Measurements from ENCODE around the gene CHMP2B. TPM values are rescaled to one million over a fixed set of nuclear protein-coding genes. Genes with fewer than 3 reads are reported as not detected.

Gene CHMP2B
- total and polyA plus RNA-seq, 2 experiments from 2014 or later, result 45.1 to 130 TPM

DNA sequence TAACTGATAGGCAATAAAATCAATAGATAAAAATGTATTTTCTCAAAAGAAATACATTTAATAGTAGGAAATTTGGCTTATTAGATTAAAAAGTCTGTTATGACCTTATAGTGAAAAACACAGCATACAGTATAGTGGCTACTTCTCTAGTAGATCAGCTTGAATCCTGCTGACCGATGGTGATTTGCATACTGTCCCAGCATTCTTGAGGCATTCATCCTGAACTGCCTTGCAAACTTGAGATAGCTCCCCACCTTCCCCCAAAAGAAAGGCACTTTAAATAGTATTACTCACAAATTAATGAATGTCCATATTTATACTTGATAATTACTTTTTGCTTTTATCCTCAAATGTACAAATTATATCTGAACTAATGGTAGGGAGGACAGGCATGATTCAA, 6.7 kb downstream of the CHMP2B start (continued):
- TF ChIP-seq, protein P1, sequence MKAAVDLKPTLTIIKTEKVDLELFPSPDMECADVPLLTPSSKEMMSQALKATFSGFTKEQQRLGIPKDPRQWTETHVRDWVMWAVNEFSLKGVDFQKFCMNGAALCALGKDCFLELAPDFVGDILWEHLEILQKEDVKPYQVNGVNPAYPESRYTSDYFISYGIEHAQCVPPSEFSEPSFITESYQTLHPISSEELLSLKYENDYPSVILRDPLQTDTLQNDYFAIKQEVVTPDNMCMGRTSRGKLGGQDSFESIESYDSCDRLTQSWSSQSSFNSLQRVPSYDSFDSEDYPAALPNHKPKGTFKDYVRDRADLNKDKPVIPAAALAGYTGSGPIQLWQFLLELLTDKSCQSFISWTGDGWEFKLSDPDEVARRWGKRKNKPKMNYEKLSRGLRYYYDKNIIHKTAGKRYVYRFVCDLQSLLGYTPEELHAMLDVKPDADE (IDR thresholded peaks at IDR 0.05), result no peak

DNA sequence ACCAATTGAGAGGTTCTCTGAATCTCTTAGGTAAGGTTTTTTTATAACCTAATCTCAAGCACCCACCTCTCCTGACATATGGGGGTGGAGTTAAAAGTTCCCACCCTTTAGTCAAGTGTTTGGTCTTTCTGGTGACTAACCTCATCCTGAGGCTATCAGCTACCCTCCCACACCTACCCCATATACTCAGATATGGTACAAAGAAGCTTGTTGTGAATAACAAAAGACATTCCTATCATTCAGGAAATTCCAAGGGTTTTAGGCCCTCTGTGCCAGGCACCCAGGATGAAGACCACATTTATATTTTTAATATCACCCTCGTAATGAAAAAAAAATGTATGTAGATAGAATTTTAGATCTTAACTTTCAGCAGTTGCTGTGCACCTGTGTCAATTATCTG, 9.0 kb downstream of the CHMP2B start:
- no peak overlapping the region for H3K27ac Mint-ChIP-seq
- Histone ChIP-seq H2AFZ (no peak overlapping the region), H3K27me3 (ENCODE audit: insufficient read depth) (no peaks in the 10 kb centered on the region), H3K4me2 (no peak overlapping the region), H3K4me1 (ENCODE audit: insufficient read depth) (peaks cover 13% of the 10 kb centered on the region), H4K20me1 (replicated peaks; ENCODE audit: insufficient read depth) (0 out of 2 replicates have a peak, but pooled peaks cover 4% of the 10 kb centered on the region), H3K9me2 (ENCODE audit: insufficient read depth) (peaks cover 4% of the 10 kb centered on the region; the same call in 1 of the 2 replicates), H3F3A (replicated peaks; ENCODE audit: low read depth) (no peaks in the 10 kb centered on the region), H3K4me3 (no peak overlapping the region), H3K27ac (ENCODE audit: low read depth) (no peak overlapping the region), H3K79me2 (replicated peaks; ENCODE audit: insufficient read depth) (peaks cover 97% of the 10 kb centered on the region), H3K36me3 (ENCODE audit: insufficient read depth) (no peaks in the 10 kb centered on the region; the same call in 1 of the 2 replicates)
- ATAC-seq, result no peak; the same call in 2 of the 3 replicates
- H3K4me3 Mint-ChIP-seq, result no peak overlapping the region
- peaks cover 25% of the 10 kb centered on the region for H3K4me1 Mint-ChIP-seq
- peaks cover 4% of the 10 kb centered on the region; the same call in 2 of the 3 replicates for H3K9me3 Mint-ChIP-seq
- peak; percentile 23 for DNase-seq (ENCODE audit: low spot score)
- no peaks in the 10 kb centered on the region for H3K27me3 Mint-ChIP-seq (ENCODE audit: insufficient read depth, low read depth, poor library complexity)
- H3K36me3 Mint-ChIP-seq (ENCODE audit: low read depth), result peaks cover 24% of the 10 kb centered on the region; the same call in 2 of the 3 replicates
- TF ChIP-seq EZH2phosphoT487 (IDR thresholded peaks at IDR 0.05; ENCODE audit: unreplicated experiment) (no peak), ZNF331 (CRISPR knock-in tag; IDR thresholded peaks at IDR 0.05; ENCODE audit: low read depth) (no peak), JUNB (IDR thresholded peaks at IDR 0.05; ENCODE audit: unreplicated experiment) (no peak), NANOG (IDR thresholded peaks at IDR 0.05; ENCODE audit: borderline replicate concordance) (no peak), CREB1 (CRISPR knock-in tag; IDR thresholded peaks at IDR 0.05; ENCODE audit: low read depth) (no peak), STAT1 (IDR thresholded peaks at IDR 0.05; ENCODE audit: unreplicated experiment) (no peak), ZNF114 (CRISPR knock-in tag; IDR thresholded peaks at IDR 0.05) (no peak), POLR2AphosphoS5 (IDR thresholded peaks at IDR 0.05; ENCODE audit: low read depth) (no peak)
- TF ChIP-seq, protein P2, sequence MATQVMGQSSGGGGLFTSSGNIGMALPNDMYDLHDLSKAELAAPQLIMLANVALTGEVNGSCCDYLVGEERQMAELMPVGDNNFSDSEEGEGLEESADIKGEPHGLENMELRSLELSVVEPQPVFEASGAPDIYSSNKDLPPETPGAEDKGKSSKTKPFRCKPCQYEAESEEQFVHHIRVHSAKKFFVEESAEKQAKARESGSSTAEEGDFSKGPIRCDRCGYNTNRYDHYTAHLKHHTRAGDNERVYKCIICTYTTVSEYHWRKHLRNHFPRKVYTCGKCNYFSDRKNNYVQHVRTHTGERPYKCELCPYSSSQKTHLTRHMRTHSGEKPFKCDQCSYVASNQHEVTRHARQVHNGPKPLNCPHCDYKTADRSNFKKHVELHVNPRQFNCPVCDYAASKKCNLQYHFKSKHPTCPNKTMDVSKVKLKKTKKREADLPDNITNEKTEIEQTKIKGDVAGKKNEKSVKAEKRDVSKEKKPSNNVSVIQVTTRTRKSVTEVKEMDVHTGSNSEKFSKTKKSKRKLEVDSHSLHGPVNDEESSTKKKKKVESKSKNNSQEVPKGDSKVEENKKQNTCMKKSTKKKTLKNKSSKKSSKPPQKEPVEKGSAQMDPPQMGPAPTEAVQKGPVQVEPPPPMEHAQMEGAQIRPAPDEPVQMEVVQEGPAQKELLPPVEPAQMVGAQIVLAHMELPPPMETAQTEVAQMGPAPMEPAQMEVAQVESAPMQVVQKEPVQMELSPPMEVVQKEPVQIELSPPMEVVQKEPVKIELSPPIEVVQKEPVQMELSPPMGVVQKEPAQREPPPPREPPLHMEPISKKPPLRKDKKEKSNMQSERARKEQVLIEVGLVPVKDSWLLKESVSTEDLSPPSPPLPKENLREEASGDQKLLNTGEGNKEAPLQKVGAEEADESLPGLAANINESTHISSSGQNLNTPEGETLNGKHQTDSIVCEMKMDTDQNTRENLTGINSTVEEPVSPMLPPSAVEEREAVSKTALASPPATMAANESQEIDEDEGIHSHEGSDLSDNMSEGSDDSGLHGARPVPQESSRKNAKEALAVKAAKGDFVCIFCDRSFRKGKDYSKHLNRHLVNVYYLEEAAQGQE (IDR thresholded peaks at IDR 0.05; ENCODE audit: unreplicated experiment), result no peak
- TF ChIP-seq, protein P3, sequence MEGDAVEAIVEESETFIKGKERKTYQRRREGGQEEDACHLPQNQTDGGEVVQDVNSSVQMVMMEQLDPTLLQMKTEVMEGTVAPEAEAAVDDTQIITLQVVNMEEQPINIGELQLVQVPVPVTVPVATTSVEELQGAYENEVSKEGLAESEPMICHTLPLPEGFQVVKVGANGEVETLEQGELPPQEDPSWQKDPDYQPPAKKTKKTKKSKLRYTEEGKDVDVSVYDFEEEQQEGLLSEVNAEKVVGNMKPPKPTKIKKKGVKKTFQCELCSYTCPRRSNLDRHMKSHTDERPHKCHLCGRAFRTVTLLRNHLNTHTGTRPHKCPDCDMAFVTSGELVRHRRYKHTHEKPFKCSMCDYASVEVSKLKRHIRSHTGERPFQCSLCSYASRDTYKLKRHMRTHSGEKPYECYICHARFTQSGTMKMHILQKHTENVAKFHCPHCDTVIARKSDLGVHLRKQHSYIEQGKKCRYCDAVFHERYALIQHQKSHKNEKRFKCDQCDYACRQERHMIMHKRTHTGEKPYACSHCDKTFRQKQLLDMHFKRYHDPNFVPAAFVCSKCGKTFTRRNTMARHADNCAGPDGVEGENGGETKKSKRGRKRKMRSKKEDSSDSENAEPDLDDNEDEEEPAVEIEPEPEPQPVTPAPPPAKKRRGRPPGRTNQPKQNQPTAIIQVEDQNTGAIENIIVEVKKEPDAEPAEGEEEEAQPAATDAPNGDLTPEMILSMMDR (conservative IDR thresholded peaks at IDR 0.05; ENCODE audit: low read depth in 2 of 2), result no peak
- TF ChIP-seq, protein P4, sequence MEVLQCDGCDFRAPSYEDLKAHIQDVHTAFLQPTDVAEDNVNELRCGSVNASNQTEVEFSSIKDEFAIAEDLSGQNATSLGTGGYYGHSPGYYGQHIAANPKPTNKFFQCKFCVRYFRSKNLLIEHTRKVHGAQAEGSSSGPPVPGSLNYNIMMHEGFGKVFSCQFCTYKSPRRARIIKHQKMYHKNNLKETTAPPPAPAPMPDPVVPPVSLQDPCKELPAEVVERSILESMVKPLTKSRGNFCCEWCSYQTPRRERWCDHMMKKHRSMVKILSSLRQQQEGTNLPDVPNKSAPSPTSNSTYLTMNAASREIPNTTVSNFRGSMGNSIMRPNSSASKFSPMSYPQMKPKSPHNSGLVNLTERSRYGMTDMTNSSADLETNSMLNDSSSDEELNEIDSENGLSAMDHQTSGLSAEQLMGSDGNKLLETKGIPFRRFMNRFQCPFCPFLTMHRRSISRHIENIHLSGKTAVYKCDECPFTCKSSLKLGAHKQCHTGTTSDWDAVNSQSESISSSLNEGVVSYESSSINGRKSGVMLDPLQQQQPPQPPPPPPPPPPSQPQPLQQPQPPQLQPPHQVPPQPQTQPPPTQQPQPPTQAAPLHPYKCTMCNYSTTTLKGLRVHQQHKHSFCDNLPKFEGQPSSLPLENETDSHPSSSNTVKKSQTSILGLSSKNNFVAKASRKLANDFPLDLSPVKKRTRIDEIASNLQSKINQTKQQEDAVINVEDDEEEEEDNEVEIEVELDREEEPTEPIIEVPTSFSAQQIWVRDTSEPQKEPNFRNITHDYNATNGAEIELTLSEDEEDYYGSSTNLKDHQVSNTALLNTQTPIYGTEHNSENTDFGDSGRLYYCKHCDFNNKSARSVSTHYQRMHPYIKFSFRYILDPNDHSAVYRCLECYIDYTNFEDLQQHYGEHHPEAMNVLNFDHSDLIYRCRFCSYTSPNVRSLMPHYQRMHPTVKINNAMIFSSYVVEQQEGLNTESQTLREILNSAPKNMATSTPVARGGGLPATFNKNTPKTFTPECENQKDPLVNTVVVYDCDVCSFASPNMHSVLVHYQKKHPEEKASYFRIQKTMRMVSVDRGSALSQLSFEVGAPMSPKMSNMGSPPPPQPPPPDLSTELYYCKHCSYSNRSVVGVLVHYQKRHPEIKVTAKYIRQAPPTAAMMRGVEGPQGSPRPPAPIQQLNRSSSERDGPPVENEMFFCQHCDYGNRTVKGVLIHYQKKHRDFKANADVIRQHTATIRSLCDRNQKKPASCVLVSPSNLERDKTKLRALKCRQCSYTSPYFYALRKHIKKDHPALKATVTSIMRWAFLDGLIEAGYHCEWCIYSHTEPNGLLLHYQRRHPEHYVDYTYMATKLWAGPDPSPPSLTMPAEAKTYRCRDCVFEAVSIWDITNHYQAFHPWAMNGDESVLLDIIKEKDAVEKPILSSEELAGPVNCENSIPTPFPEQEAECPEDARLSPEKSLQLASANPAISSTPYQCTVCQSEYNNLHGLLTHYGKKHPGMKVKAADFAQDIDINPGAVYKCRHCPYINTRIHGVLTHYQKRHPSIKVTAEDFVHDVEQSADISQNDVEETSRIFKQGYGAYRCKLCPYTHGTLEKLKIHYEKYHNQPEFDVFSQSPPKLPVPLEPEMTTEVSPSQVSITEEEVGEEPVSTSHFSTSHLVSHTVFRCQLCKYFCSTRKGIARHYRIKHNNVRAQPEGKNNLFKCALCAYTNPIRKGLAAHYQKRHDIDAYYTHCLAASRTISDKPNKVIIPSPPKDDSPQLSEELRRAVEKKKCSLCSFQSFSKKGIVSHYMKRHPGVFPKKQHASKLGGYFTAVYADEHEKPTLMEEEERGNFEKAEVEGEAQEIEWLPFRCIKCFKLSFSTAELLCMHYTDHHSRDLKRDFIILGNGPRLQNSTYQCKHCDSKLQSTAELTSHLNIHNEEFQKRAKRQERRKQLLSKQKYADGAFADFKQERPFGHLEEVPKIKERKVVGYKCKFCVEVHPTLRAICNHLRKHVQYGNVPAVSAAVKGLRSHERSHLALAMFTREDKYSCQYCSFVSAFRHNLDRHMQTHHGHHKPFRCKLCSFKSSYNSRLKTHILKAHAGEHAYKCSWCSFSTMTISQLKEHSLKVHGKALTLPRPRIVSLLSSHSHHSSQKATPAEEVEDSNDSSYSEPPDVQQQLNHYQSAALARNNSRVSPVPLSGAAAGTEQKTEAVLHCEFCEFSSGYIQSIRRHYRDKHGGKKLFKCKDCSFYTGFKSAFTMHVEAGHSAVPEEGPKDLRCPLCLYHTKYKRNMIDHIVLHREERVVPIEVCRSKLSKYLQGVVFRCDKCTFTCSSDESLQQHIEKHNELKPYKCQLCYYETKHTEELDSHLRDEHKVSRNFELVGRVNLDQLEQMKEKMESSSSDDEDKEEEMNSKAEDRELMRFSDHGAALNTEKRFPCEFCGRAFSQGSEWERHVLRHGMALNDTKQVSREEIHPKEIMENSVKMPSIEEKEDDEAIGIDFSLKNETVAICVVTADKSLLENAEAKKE (CRISPR knock-in tag; IDR thresholded peaks at IDR 0.05), result no peak
- TF ChIP-seq, protein P1 (IDR thresholded peaks at IDR 0.05), result no peak
